Colonic mucosa (tissue), 4 donors: ENCODE measurements around the gene PTRH2. TPM values are rescaled to one million over a fixed set of nuclear protein-coding genes. Genes with fewer than 3 reads are reported as not detected.

Experiments
- DNase-seq: peaks from one replicate; pipeline ENCODE4 v3.0.0-alpha.2; 2020
- H3K27ac ChIP-seq: fragments of 200-600 bp; one replicate; pipeline ENCODE4 v1.8.0; 2021
- H3K27me3 ChIP-seq: fragments of 200-600 bp; one replicate; pipeline ENCODE4 v1.8.0; 2021
- H3K36me3 ChIP-seq: fragments of 200-600 bp; one replicate; pipeline ENCODE4 v1.8.0; 2021
- H3K4me1 ChIP-seq: fragments of 200-600 bp; one replicate; pipeline ENCODE4 v1.8.0; 2021; ENCODE audit warnings: mild to moderate bottlenecking
- H3K4me3 ChIP-seq: fragments of 200-600 bp; one replicate; pipeline ENCODE4 v1.8.0; 2021
- H3K9ac ChIP-seq, 2 donors: one replicate each; pipeline ENCODE4 v1.7.0; 2013; ENCODE audit warnings: control low read depth in 2 of 2, low read depth in 2 of 2, low read length in 2 of 2
- H3K9me3 ChIP-seq: fragments of 200-600 bp; one replicate; pipeline ENCODE4 v1.8.0; 2021
- intact Hi-C: fragments of 100-400 bp; cut with DNase I; formaldehyde crosslinking; loops from one replicate; pipeline ENCODE4 v1.14.1; 2022
- total RNA-seq, 2 donors: library from RNA; stranded (reverse); fragmentation: NEBNext Ultra II Directional in 1 of 2; extraction: Animal tissue kit (Norgen Biotek cat#: 25700) in 1 of 2; gene quantifications; one replicate each; pipeline ENCODE4 v1.2.1, GENCODE V29; 2021
- TF ChIP-seq, protein P1 (sequence below): fragments of 200-600 bp; IDR thresholded peaks from one replicate; pipeline ENCODE4 v1.8.0; 2022; ENCODE audit warnings: antibody characterized with exemption, mild to moderate bottlenecking
- donor health status: healthy.
- donor health status: DM: no; HTN: no; CAD: no.
- donor health status: DM: no; HTN: no; CAD: no.

The PTRH2 gene
- total RNA-seq, 2 donors from 2014 or later: 20.1 to 21.1 TPM

DNA sequence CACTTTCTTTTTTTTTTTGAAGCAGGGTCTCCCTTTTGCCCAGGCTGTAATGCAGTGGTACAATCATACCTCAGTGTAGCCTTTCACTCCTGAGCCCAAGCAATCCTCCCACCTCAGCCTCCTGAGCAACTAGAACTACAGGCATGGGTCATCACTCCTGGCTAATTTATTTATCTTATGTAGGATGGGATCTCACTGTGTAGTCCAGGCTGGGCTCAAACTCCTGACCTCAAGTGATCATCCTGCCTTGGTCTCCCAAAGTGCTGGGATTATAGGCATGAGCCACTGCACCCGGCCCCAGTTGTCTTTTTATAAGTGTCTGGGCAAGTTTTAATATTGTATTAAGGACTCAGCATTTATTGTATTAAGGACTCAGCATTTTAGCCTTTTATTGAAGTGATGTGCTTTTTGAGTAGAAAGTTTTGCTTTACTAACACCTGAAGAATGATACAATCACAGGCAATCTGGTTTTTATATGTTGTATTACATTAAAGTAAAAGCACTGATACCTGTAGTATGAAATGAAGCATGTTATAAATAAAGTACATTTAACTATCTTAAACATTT, 23.1 kb upstream of the PTRH2 start:
- Histone ChIP-seq H3K9ac (no peak overlapping the region), H3K36me3 (no peaks in the 10 kb centered on the region), H3K9me3 (no peaks in the 10 kb centered on the region), H3K27ac (no peak overlapping the region), H3K27me3 (no peaks in the 10 kb centered on the region), H3K4me3 (no peak overlapping the region), H3K4me1 (peaks cover 6% of the 10 kb centered on the region)
- DNase-seq: no peak
- intact Hi-C loops: no loop called here
- TF ChIP-seq, protein P1, sequence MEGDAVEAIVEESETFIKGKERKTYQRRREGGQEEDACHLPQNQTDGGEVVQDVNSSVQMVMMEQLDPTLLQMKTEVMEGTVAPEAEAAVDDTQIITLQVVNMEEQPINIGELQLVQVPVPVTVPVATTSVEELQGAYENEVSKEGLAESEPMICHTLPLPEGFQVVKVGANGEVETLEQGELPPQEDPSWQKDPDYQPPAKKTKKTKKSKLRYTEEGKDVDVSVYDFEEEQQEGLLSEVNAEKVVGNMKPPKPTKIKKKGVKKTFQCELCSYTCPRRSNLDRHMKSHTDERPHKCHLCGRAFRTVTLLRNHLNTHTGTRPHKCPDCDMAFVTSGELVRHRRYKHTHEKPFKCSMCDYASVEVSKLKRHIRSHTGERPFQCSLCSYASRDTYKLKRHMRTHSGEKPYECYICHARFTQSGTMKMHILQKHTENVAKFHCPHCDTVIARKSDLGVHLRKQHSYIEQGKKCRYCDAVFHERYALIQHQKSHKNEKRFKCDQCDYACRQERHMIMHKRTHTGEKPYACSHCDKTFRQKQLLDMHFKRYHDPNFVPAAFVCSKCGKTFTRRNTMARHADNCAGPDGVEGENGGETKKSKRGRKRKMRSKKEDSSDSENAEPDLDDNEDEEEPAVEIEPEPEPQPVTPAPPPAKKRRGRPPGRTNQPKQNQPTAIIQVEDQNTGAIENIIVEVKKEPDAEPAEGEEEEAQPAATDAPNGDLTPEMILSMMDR: no peak

DNA sequence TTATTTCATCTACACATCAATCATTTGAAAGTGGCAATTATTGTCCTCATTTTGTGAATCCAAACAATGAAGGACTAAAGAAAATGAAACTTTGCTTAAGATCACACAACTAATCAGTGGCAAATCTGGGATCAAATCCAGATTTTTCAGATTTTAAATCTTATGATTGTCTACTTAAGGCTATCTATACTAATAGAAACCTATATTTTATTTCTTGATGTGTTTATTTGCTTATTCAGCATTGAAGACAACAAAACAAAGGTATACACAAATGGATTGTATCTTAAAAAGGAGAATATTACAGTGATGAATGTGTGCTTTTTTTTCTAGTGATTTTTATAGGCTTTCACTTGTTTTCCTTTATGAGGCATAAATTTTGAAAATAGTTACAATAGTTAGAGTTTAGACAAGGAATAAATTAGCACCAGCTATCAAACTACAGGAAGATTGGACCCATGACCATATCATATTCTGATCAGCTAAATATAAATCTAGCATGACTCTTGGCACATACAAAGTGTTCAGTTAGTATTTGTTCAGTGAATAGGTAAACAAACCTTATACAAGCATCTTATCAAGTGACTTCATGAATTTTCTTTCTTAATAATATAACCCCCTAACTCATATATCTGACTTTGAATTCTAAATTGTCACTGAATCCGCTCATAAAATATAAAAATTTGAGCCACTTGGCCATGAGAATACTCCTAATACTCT, 20.7 kb upstream of the PTRH2 start:
- Histone ChIP-seq H3K9ac (no peak overlapping the region), H3K36me3 (no peaks in the 10 kb centered on the region), H3K9me3 (no peaks in the 10 kb centered on the region), H3K27ac (no peak overlapping the region), H3K27me3 (no peaks in the 10 kb centered on the region), H3K4me3 (no peak overlapping the region), H3K4me1 (peaks cover 8% of the 10 kb centered on the region)
- intact Hi-C loops: no loop called here
- DNase-seq: no peak
- TF ChIP-seq, protein P1: no peak

DNA sequence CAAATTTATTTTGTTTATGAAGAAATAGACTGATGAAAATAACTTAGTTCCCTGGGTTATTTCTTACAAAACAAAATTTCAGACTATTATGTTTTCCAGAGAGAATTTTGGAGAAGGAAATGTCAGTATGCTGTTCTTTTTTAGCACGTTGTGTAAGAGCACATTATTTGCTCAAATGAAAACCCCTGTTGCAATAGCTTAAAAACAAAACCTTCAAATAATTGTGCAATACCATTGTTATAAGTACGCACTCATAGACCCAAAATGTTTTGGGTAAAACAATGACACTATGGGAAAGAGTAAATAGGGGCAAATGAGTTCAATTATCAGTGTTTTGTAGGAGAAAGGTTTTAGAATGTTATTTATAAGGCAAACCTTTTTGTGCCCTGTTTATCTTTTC, 18.5 kb upstream of the PTRH2 start:
- TF ChIP-seq, protein P1: no peak
- no peaks in the 10 kb centered on the region for H3K27me3 ChIP-seq
- H3K27ac ChIP-seq: no peak overlapping the region
- intact Hi-C loops: no loop called here
- H3K9me3 ChIP-seq: no peaks in the 10 kb centered on the region
- no peak overlapping the region for H3K4me3 ChIP-seq
- no peak overlapping the region for H3K9ac ChIP-seq
- peaks cover 8% of the 10 kb centered on the region for H3K4me1 ChIP-seq
- no peaks in the 10 kb centered on the region for H3K36me3 ChIP-seq
- no peak for DNase-seq

DNA sequence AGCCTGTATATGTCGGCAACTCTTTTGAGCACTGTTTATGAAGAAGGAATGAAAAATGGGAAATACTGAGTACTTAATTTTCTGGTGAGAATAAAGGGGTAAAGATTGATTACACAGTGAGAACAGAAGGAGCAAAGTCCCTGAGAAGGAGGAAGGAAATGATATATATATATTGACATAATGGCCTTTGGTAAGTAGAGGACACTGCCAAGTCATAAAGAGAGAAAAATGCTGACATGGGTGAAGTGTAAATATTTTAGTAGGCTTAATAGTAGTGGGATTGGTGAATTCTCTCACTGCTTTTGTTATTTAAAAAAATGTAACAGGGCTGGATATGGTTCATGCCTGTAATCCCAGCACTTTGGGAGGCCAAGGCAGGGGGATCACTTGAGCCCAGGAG, 16.4 kb upstream of the PTRH2 start:
- H3K36me3 ChIP-seq: no peaks in the 10 kb centered on the region
- TF ChIP-seq, protein P1: no peak
- H3K4me1 ChIP-seq: peaks cover 12% of the 10 kb centered on the region
- H3K27me3 ChIP-seq: no peaks in the 10 kb centered on the region
- H3K27ac ChIP-seq: peak overlapping the region; percentile 56
- intact Hi-C loops: no loop called here
- H3K9ac ChIP-seq: no peak overlapping the region
- H3K9me3 ChIP-seq: no peaks in the 10 kb centered on the region
- no peak for DNase-seq
- peak overlapping the region; percentile 16 for H3K4me3 ChIP-seq

DNA sequence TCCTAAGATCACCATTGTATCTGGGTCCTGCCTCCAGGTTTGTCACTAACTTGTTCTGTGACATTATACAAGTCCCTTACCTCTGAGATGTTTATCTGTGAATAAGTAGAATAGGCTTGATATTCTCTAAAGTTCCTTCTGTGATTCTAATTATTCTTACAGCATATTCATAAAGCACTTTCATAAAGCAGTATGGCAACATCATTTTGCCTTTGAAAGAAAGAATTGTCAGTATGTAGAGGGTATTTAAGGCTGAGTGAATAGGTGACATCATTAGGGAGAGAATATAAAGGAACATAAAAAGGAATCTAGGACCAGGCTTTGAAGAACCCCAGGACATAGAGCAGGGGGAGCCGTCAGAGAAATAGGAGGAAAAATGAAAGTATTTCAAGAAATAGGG, 15.8 kb upstream of the PTRH2 start:
- Histone ChIP-seq H3K9me3 (no peaks in the 10 kb centered on the region), H3K36me3 (no peaks in the 10 kb centered on the region), H3K27me3 (no peaks in the 10 kb centered on the region), H3K4me3 (peak overlapping the region; percentile 16), H3K9ac (peak overlapping the region in 1 of 2 donors; percentile 27), H3K27ac (peak overlapping the region; percentile 56), H3K4me1 (peaks cover 12% of the 10 kb centered on the region)
- intact Hi-C loops: no loop called here
- DNase-seq: no peak
- TF ChIP-seq, protein P1: no peak
